Hepatocyte (in vitro differentiated cells): ENCODE data around the gene ITPR1. TPM values are rescaled to one million over a fixed set of nuclear protein-coding genes. Genes with fewer than 3 reads are reported as not detected.

Source experiments
- DNase-seq: peaks from one replicate; pipeline ENCODE4 v3.0.0-alpha.2; 2016; ENCODE audit warnings: low spot score
- H2AFZ ChIP-seq: fragments of 200-600 bp; sonication (generic); 2 replicates; pipeline ENCODE4 v1.6.0; 2016; ENCODE audit warnings: antibody characterized with exemption, mild to moderate bottlenecking
- H3K27ac ChIP-seq: fragments of 200-600 bp; sonication (generic); 2 replicates; pipeline ENCODE4 v1.5.1; 2016; ENCODE audit warnings: mild to moderate bottlenecking
- H3K27me3 ChIP-seq: fragments of 200-600 bp; sonication (generic); 2 replicates; pipeline ENCODE4 v1.6.1; 2016
- H3K36me3 ChIP-seq: fragments of 200-600 bp; sonication (generic); replicated peaks from 2 replicates; pipeline ENCODE4 v1.5.1; 2016; ENCODE audit warnings: low read depth; ENCODE audit not compliant: insufficient read depth
- H3K4me1 ChIP-seq: fragments of 200-600 bp; sonication (generic); 2 replicates; pipeline ENCODE4 v1.5.1; 2016; ENCODE audit warnings: mild to moderate bottlenecking, moderate library complexity; ENCODE audit not compliant: insufficient read depth
- H3K4me2 ChIP-seq: fragments of 200-600 bp; sonication (generic); 2 replicates; pipeline ENCODE4 v1.6.0; 2016
- H3K4me3 ChIP-seq: fragments of 200-600 bp; sonication (generic); 2 replicates; pipeline ENCODE4 v1.5.1; 2016; ENCODE audit warnings: mild to moderate bottlenecking
- H3K79me2 ChIP-seq: fragments of 200-600 bp; sonication (generic); 2 replicates; pipeline ENCODE4 v1.6.0; 2017; ENCODE audit warnings: mild to moderate bottlenecking
- H3K9me2 ChIP-seq: fragments of 200-600 bp; sonication (generic); replicated peaks from 2 replicates; pipeline ENCODE4 v1.6.0; 2017; ENCODE audit warnings: mild to moderate bottlenecking; ENCODE audit not compliant: insufficient read depth
- H3K9me3 ChIP-seq: fragments of 200-600 bp; sonication (generic); 2 replicates; pipeline ENCODE4 v1.5.1; 2016; ENCODE audit warnings: low read depth, mild to moderate bottlenecking
- H4K20me1 ChIP-seq: fragments of 200-600 bp; sonication (generic); 2 replicates; pipeline ENCODE4 v1.6.0; 2016; ENCODE audit warnings: mild to moderate bottlenecking; ENCODE audit not compliant: insufficient read depth, poor library complexity, severe bottlenecking
- CTCF ChIP-seq: fragments of 200-600 bp; sonication (generic); IDR thresholded peaks from 2 replicates; pipeline ENCODE4 v1.5.1; 2016; ENCODE audit warnings: antibody characterized with exemption, mild to moderate bottlenecking; ENCODE audit not compliant: poor library complexity
- EZH2 ChIP-seq: fragments of 200-600 bp; sonication (generic); IDR thresholded peaks from 2 replicates; pipeline ENCODE4 v1.6.1; 2016; ENCODE audit warnings: antibody characterized with exemption, mild to moderate bottlenecking, borderline replicate concordance
- EZH2phosphoT487 ChIP-seq: fragments of 200-600 bp; sonication (generic); IDR thresholded peaks from one replicate; pipeline ENCODE4 v1.6.1; 2018; ENCODE audit warnings: antibody characterized with exemption, mild to moderate bottlenecking, low read depth, moderate library complexity; ENCODE audit not compliant: unreplicated experiment, severe bottlenecking
- WGBS: methylation state at CpG from one replicate; pipeline ENCODE4 v1.1.6; 2016; ENCODE audit warnings: low lambda C conversion rate; ENCODE audit errors: missing lambda C conversion rate; 5-methylcytosine and 5-hydroxymethylcytosine counted together
- polyA plus RNA-seq: library from polyadenylated mRNA; unstranded; fragments of >200 nt; fragmentation: Nextera tagmentation; extraction: Ambion mirVana; gene quantifications from 2 replicates; pipeline ENCODE4 v1.2.1, GENCODE V29; 2016
- total RNA-seq: library from RNA; depleted of rRNA; stranded (reverse); fragments of >200 nt; gene quantifications from 2 replicates; pipeline ENCODE4 v1.2.3, GENCODE V29; 2014

The ITPR1 gene
- total and polyA plus RNA-seq, 2 experiments from 2014 or later: 46.8 to 90.8 TPM

GRCh38 chr3:4615750-4616149 is 122.6 kb downstream of the ITPR1 start:
- Histone ChIP-seq H4K20me1 (no peaks in the 10 kb centered on the region), H3K4me3 (no peak overlapping the region), H3K36me3 (no peaks in the 10 kb centered on the region), H3K79me2 (no peaks in the 10 kb centered on the region), H3K27me3 (no peaks in the 10 kb centered on the region), H2AFZ (no peak overlapping the region), H3K9me3 (no peaks in the 10 kb centered on the region), H3K4me1 (no peaks in the 10 kb centered on the region), H3K9me2 (no peaks in the 10 kb centered on the region), H3K4me2 (no peak overlapping the region), H3K27ac (no peak overlapping the region)
- no peak for TF ChIP-seq EZH2
- no peak for TF ChIP-seq CTCF
- no peak for TF ChIP-seq EZH2phosphoT487
- 59% methylated on average over 3 of the region's 3 CpGs for WGBS
- DNase-seq: no peak

DNA sequence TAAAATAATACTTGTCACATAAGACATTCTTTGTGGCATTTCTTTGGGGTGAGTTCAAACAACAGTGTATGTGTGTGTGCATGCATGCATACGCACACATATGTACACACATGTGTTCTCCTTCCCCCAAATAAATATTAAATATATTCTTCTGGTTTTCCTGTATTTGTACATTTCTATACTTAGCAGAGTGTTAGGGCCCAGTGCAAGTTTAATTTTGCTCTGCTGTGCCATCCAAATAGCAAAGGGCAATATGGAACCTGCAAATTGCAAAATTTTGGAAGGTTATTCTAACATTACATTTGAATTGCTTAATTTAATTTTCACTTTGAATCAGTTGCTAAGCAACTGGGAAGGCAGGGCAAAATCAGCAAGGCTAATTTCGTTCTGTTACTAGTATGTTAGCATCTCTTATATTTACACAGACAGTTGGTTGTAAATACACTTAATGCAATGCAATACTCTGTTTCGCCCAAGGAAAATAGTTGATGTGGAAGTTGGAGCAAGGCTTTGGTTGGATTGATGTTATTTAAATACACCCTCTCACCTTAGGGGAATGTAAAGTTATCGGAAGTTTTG is 130.4 kb downstream of the ITPR1 start:
- Histone ChIP-seq H3K9me3 (no peaks in the 10 kb centered on the region), H3K27me3 (no peaks in the 10 kb centered on the region), H3K9me2 (no peaks in the 10 kb centered on the region), H3K79me2 (no peaks in the 10 kb centered on the region), H2AFZ (no peak overlapping the region), H3K27ac (no peak overlapping the region), H3K4me3 (no peak overlapping the region), H4K20me1 (no peaks in the 10 kb centered on the region), H3K4me1 (no peaks in the 10 kb centered on the region), H3K36me3 (no peaks in the 10 kb centered on the region), H3K4me2 (no peak overlapping the region)
- TF ChIP-seq EZH2: no peak
- TF ChIP-seq CTCF: no peak
- no peak for TF ChIP-seq EZH2phosphoT487
- DNase-seq: no peak
- WGBS: 84% methylated on average over 4 of the region's 4 CpGs

DNA sequence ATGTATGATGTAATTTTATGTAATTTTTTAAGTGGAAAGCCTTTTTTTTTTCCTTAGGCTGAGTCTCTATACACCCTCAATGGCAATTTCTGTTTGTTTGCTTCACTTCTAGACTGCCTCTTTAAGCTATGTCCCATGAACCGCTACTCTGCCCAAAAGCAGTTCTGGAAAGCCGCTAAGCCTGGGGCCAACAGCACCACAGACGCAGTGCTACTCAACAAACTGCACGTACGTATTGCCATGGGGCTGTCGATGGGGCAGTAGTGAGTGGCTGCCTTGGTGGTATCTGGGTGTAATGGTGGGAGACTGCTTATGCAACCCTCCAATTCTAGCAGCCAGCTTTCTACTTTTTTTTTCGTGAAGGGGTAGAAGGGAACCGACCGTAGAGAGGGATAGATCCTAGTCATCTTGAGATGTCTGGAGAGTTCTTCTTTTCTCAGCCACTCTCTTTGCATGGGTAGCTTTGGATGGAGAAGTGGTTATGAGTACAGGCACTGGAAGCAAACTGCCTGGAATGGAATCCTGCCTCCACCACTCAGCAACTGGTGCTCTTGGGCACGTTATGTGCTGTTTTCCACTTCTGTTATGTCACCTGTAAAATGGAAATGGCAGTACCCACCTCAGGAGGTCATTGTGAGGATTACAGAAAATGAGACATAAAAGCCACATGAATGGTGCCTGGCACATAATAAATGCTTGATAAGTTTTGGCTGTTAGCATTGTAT is 134.7 kb downstream of the ITPR1 start:
- WGBS: 89% methylated on average over 10 of the region's 10 CpGs

More for the DNA sequence above, 134.7 kb downstream of the ITPR1 start:
- Histone ChIP-seq H3K9me2 (no peaks in the 10 kb centered on the region), H3K4me2 (no peak overlapping the region), H3K9me3 (no peaks in the 10 kb centered on the region), H3K4me1 (no peaks in the 10 kb centered on the region), H4K20me1 (no peaks in the 10 kb centered on the region), H3K27ac (no peak overlapping the region), H3K4me3 (no peak overlapping the region), H2AFZ (no peak overlapping the region), H3K27me3 (no peaks in the 10 kb centered on the region), H3K79me2 (no peaks in the 10 kb centered on the region), H3K36me3 (no peaks in the 10 kb centered on the region)
- DNase-seq: no peak
- TF ChIP-seq CTCF: no peak
